GM23248 (cell line): ENCODE results near the gene SEM1.

Experiments used
- EZH2 ChIP-seq: fragments of 200-600 bp; sonication (generic); IDR thresholded peaks from 2 replicates; pipeline ENCODE4 v1.6.1; 2018; ENCODE audit warnings: antibody characterized with exemption, mild to moderate bottlenecking; ENCODE audit not compliant: insufficient read depth, poor library complexity, severe bottlenecking
- EZH2phosphoT487 ChIP-seq: fragments of 200-600 bp; sonication (generic); IDR thresholded peaks from 2 replicates; pipeline ENCODE4 v1.6.1; 2018; ENCODE audit warnings: antibody characterized with exemption, moderate library complexity, mild to moderate bottlenecking, low read depth; ENCODE audit not compliant: insufficient read depth

DNA sequence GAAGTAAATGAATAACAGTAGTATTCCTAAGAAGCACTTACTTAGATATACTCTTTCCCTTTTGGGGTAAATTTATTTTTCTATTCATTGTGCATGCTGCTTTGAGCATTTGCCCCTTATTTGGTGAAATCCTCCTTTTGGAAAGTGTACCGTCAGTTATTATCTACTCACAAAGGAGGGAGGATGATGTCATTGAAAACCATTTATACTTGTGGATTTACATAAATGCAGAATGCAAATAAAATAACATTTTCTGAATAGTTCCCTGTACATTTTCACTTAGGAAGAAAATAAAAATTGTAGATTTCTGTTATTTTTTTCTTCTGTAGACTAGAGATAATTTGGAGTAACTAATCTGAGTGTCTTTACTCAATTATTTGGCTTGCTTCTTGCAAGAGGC is 29.5 kb upstream of the SEM1 start:
- TF ChIP-seq EZH2phosphoT487 (no peak), EZH2 (no peak)
